HG02973 (cell line): ENCODE results near the gene ROCK2.
"Not testable (repeated sequence)": the region's sequence is repeated elsewhere in the genome, so short reads cannot be mapped to it uniquely, and the experiment has no call there.

Experiments
- ATAC-seq: cut with Tn5 transposase; IDR thresholded peaks from one replicate; pipeline ENCODE4 v1.9.1; 2021; ENCODE audit warnings: moderate library complexity; ENCODE audit not compliant: unreplicated experiment

Gene ROCK2

GRCh38 chr2:11187083-11187619, 157.3 kb downstream of the ROCK2 start:
- ATAC-seq = no peak

DNA sequence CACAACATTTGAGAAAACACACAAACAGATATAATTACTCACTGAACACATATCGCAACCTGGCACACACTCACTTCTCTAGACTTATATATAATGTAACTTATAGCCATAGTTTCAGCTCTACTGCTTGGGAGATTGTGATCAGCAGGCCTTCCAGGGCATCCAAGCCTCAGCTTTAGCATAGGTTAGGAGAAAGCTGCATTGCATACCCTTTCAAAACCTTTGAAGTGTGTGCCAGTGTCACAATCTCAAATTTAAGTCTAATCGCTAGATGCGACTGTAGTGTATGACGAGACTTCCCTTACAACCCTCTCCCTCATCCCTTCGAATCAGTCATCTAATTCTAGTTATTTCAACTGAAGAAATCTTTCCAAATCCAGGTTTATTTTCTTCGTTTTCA, 158.3 kb downstream of the ROCK2 start:
- no peak for ATAC-seq

- no peak for ATAC-seq
Measured at GRCh38 chr2:11182951-11183350, 161.5 kb downstream of the ROCK2 start.

DNA sequence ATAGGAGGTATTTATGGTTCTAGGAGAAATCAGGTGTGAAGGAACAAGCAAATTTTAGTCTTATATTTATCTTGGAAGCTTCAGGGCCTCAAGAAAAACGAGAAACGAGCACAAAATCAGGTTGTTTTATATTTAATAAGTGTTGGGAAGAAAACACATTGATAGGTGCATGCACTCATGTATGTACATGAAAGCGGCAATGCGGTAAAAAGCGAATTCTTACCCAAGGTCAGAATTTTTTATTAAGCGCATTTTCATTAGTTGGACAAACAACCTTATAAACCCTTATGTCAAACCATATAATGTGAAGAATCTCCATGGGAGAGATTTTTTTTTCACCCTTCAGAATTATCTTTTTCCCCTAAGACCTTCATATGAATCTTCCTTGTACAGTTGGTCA, 163.8 kb downstream of the ROCK2 start:
- ATAC-seq = no peak

DNA sequence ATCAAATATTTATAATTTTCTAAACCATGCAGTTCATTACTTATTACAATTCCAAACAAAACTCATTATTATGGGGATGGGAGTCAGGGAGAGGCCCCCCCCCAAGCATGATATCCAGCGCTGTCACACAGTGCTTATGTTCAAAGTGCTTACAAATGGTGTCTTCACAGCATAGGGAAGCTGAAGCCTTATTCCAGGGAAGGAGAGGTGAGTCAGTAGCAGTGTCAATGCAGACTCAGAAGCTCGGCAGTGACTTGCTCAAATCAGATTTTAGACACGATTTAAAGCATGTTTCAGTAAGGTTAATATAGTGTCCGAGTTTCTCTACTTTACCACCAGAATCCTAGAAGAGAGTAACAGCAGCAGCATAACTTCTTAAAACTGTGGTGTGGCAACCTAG, 164.5 kb downstream of the ROCK2 start:
- ATAC-seq = no peak

GRCh38 chr2:11179196-11179595, 165.2 kb downstream of the ROCK2 start:
- no peak for ATAC-seq

GRCh38 chr2:11177871-11178690, 166.4 kb downstream of the ROCK2 start:
- no peak for ATAC-seq

DNA sequence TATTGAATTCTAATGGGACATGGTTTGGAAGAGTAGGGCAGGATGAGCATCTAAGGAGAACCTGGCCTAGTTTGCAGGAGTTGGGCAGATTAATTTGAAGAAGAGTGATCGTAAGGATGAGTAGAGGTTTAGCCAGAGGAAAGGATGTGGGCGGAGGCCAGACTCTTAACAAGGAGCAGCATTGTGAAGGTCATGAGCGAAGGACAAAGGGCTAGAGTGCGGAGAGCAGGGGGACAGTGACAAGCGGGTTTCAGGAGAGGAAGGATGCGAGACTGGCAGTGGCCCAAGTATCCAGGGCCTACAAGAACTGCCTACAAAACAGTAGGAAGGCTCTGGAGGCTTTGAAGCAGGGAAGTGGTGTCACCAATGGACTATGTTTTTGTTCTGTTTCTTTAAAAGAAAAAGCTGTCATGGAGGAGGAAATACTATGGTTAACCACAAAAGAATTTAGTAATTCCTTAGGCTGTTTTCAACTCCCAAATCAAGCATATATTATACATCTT, 169.1 kb downstream of the ROCK2 start:
- no peak for ATAC-seq

DNA sequence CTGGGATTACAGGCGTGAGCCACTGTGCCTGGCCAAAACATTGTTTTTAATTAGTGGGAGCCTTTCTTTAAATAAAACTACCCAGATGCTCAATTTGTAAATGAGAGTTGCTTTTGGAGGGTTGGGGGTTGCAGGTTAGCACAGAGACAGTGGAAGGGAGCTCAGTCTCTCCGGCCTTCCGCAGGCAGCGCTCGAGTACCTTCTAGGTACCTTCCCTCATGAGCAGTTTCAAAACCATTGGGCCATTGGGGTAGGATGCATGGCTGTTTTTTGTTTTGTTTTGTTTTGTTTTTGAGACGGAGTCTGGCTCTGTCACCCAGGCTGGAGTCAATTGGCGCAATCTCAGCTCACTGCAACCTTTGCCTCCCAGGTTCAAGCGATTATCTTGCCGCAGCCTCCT, 170.2 kb downstream of the ROCK2 start:
- no peak for ATAC-seq

- ATAC-seq = no peak
Measured at GRCh38 chr2:11169333-11169732, 175.1 kb downstream of the ROCK2 start.

DNA sequence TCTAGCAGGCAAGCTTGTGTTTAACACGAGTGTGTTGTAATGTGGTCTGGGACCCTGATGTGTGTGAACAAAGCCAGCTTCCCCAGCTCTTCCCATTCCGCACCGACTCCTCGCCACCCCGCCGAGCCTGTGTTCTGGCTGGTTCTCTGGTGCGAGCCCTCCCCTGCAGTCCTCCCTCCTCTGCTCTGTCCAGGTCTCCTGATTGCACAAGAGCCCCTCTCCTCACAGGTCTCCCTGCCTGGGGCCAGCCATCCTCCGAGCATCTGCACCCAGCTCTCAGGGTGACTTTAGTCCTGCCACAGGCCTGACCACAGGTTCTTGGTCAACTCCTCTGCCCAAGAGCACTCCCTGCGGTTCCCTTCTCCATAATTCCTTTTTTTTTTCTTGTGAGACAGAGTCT, 175.9 kb downstream of the ROCK2 start:
- no peak for ATAC-seq

DNA sequence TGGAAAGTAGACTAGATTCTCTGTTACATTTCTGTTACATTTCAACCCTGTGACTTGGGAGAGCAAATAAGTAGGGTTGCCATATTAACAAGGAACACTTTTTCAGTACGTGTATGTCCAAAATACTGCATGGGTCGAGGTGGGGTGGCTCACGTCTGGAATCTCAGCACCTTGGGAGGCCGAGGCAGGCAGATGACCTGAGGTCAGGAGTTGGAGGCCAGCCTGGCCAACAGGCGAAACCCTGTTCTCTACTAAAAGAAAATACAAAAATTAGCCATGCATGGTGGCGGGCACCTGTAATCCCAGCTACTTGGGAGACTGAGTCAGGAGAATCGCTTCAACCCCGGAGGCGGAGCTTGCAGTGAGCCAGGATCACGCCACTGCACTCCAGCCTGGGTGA, 178.0 kb downstream of the ROCK2 start:
- no peak for ATAC-seq

DNA sequence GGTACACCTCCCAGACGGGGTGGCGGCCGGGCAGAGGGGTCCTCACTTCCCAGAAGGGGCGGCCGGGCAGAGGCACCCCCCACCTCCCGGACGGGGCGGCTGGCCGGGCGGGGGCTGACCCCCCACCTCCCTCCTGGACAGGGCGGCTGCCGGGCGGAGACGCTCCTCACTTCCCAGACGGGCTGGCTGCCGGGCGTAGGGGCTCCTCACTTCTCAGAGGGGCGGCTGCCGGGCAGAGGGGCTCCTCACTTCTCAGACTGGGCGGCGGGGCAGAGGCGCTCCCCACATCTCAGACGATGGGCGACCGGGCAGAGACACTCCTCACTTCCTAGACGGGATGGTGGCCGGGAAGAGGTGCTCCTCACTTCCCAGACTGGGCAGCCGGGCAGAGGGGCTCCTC, 179.4 kb downstream of the ROCK2 start:
- ATAC-seq = not testable (repeated sequence)

- no peak for ATAC-seq
Measured at GRCh38 chr2:11163439-11164317, 180.8 kb downstream of the ROCK2 start.

DNA sequence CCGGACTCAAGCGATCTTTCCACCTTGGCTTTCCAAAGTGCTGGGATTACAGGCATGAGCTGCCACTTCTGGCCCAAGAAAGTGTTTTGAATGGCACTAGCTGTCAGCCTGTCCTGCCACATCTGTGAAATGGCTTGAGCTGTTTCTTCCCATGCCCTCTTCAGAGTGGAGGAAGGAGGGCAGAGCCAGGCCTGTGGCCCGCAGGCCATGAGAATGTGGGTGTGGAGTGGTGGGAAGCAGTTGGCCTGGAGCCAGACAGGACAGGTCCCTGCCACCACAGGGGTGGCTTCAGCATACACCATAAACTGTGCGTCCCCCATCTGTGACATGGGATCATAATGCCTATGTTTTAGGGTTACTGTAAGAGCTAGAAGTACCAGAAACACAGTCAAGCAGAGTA, 182.7 kb downstream of the ROCK2 start:
- no peak for ATAC-seq

- ATAC-seq = peak; percentile 54
Measured at GRCh38 chr2:11160731-11161455, 183.5 kb downstream of the ROCK2 start.

- no peak for ATAC-seq
Measured at GRCh38 chr2:11160256-11160655, 184.2 kb downstream of the ROCK2 start.

DNA sequence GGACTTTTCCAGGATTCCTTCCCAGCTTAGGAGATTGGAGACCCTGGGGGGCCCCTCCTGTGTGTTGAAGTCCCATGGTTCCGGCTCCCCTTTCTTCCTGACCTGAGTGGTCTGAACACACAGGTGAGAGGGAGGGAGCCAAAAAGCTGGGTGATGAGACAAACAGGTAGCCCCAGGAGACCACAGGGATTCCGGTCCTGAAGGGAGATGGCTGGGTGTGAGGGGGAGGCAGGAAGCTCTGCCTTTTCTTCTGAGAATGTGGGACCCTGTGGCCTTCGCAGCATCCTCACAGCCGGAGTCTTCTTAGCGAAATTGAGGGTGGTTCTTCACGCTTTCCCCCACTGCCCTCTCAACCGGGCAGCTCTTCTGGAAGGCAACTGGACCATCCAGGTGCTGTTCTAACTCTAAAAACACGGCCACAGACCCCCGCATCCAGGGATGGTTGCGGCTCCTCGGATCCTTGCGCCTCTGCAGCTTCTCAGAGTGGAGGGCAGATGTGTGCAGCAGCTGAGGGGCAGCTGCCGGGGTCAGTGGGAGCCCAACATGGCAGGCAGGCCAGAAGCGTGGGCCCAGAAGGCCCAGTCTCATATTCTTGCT, 184.8 kb downstream of the ROCK2 start:
- ATAC-seq = no peak

GRCh38 chr2:11158916-11159573, 185.4 kb downstream of the ROCK2 start:
- ATAC-seq = no peak

DNA sequence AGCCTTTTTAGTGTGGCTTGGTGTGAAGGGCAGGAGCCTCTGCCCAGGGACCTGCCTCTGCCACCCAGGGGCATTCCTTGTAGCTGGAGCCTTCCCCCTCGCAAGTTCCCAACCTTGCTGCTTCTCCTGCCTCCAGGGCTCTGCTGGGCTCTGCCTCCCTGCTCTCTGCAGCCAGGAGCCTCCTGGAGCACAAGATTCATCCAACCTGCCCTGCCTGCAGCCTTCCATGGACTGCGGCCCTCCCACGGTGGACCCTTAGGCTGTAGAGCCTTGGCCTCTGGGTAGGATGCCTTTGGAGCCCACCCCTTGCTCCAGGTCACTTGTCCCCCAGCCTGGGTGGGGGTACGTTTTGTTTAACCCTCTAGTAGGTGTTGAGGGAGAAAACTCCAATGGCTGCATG, 186.7 kb downstream of the ROCK2 start:
- ATAC-seq = no peak
